ENCODE results near the gene GPR25. TPM values are rescaled to one million over a fixed set of nuclear protein-coding genes. Genes with fewer than 3 reads are reported as not detected.
A peak's percentile ranks its signal among the peaks of the same experiment; 100 is the strongest.

The GPR25 gene
- total RNA-seq, 2 experiments from 2014 or later, result 0.39 to 0.82 TPM

- H3K9me3 Mint-ChIP-seq (ENCODE audit: insufficient read depth), result no peaks in the 10 kb centered on the region
- ATAC-seq (peak; percentile 26), DNase-seq (peak; percentile 38)
- ChIA-PET POLR2A (interaction anchor here (0.6 to 1.9 kb wide), 2 partner anchors 16 to 20 kb away, joined by 3 to 11 read pairs; no protein-coding TSS in a partner anchor), CTCF (interaction anchor here (0.9 to 2.9 kb wide), 5 partner anchors 11 to 216 kb away, joined by 3 to 20 read pairs (median 3); no protein-coding TSS in a partner anchor)
- peaks cover 38% of the 10 kb centered on the region for H3K27me3 Mint-ChIP-seq (ENCODE audit: low read depth)
- no peak overlapping the region for H3K27ac Mint-ChIP-seq
- H3K4me1 Mint-ChIP-seq (ENCODE audit: low read depth), result peaks cover 70% of the 10 kb centered on the region
- H3K36me3 Mint-ChIP-seq (ENCODE audit: low read depth), result peaks cover 2% of the 10 kb centered on the region
- H3K4me3 Mint-ChIP-seq, result no peak overlapping the region
Measured at GRCh38 chr1:200889571-200889970, 16.8 kb downstream of the GPR25 start.

- Mint-ChIP-seq H3K36me3 (ENCODE audit: low read depth) (peaks cover 2% of the 10 kb centered on the region), H3K4me1 (ENCODE audit: low read depth) (peaks cover 70% of the 10 kb centered on the region), H3K9me3 (ENCODE audit: insufficient read depth) (no peaks in the 10 kb centered on the region), H3K27me3 (ENCODE audit: low read depth) (peaks cover 38% of the 10 kb centered on the region), H3K4me3 (no peak overlapping the region), H3K27ac (no peak overlapping the region)
- DNase-seq (no peak), ATAC-seq (no peak)
- CTCF ChIA-PET, result interaction anchor here (0.9 to 2.9 kb wide), 4 partner anchors 12 to 82 kb away, joined by 3 to 20 read pairs (median 6); no protein-coding TSS in a partner anchor
- POLR2A ChIA-PET, result no interaction called here
Measured at GRCh38 chr1:200890027-200890426, 17.2 kb downstream of the GPR25 start.

GRCh38 chr1:200890818-200891773 is 18.3 kb downstream of the GPR25 start:
- H3K4me1 Mint-ChIP-seq (ENCODE audit: low read depth), result peaks cover 62% of the 10 kb centered on the region
- peak; percentile 8 for ATAC-seq
- ChIA-PET CTCF (interaction anchor here (0.5 to 2.2 kb wide), 5 partner anchors 13 to 81 kb away, joined by 3 to 6 read pairs (median 3); no protein-coding TSS in a partner anchor), POLR2A (no interaction called here)
- peaks cover 38% of the 10 kb centered on the region for H3K27me3 Mint-ChIP-seq (ENCODE audit: low read depth)
- no peak overlapping the region for H3K27ac Mint-ChIP-seq
- H3K4me3 Mint-ChIP-seq, result peak overlapping the region; percentile 64
- no peak for DNase-seq
- H3K36me3 Mint-ChIP-seq (ENCODE audit: low read depth), result peaks cover 2% of the 10 kb centered on the region
- H3K9me3 Mint-ChIP-seq (ENCODE audit: insufficient read depth), result no peaks in the 10 kb centered on the region

- peaks cover 56% of the 10 kb centered on the region for H3K4me1 Mint-ChIP-seq (ENCODE audit: low read depth)
- POLR2A ChIA-PET, result no interaction called here
- no peak overlapping the region for H3K27ac Mint-ChIP-seq
- peak overlapping the region; percentile 63 for H3K4me3 Mint-ChIP-seq
- no peaks in the 10 kb centered on the region for H3K9me3 Mint-ChIP-seq (ENCODE audit: insufficient read depth)
- H3K27me3 Mint-ChIP-seq (ENCODE audit: low read depth), result peaks cover 38% of the 10 kb centered on the region
- ATAC-seq (no peak), DNase-seq (no peak)
- peaks cover 2% of the 10 kb centered on the region for H3K36me3 Mint-ChIP-seq (ENCODE audit: low read depth)
- CTCF ChIA-PET, result interaction anchor here (1.6 to 2.2 kb wide), 2 partner anchors 14 to 80 kb away, joined by 3 to 6 read pairs; no protein-coding TSS in a partner anchor
Measured at GRCh38 chr1:200891774-200892157, 19.0 kb downstream of the GPR25 start.

- DNase-seq, result no peak
- POLR2A ChIA-PET, result no interaction called here
Measured at GRCh38 chr1:200892546-200892945, 19.8 kb downstream of the GPR25 start.

GRCh38 chr1:200892958-200893357 is 20.2 kb downstream of the GPR25 start:
- H3K4me1 Mint-ChIP-seq (ENCODE audit: low read depth), result peaks cover 46% of the 10 kb centered on the region
- ATAC-seq (no peak), DNase-seq (no peak)
- no peaks in the 10 kb centered on the region for H3K9me3 Mint-ChIP-seq (ENCODE audit: insufficient read depth)
- peaks cover 43% of the 10 kb centered on the region for H3K27me3 Mint-ChIP-seq (ENCODE audit: low read depth)
- peaks cover 2% of the 10 kb centered on the region for H3K36me3 Mint-ChIP-seq (ENCODE audit: low read depth)
- ChIA-PET POLR2A (no interaction called here), CTCF (interaction anchor here (0.6 kb wide), 1 partner anchor 271 kb away, joined by 3 read pairs; no protein-coding TSS in a partner anchor)
- H3K4me3 Mint-ChIP-seq, result no peak overlapping the region
- H3K27ac Mint-ChIP-seq, result no peak overlapping the region

More at GRCh38 chr1:200892546-200892945, 19.8 kb downstream of the GPR25 start:
- peaks cover 2% of the 10 kb centered on the region for H3K36me3 Mint-ChIP-seq (ENCODE audit: low read depth)
- no peak overlapping the region for H3K27ac Mint-ChIP-seq
- H3K9me3 Mint-ChIP-seq (ENCODE audit: insufficient read depth), result no peaks in the 10 kb centered on the region
- CTCF ChIA-PET, result interaction anchor here (0.6 to 2.2 kb wide), 2 partner anchors 80 to 270 kb away, joined by 3 to 6 read pairs; no protein-coding TSS in a partner anchor
- ATAC-seq, result no peak
- H3K27me3 Mint-ChIP-seq (ENCODE audit: low read depth), result peaks cover 40% of the 10 kb centered on the region
- no peak overlapping the region for H3K4me3 Mint-ChIP-seq
- H3K4me1 Mint-ChIP-seq (ENCODE audit: low read depth), result peaks cover 50% of the 10 kb centered on the region

GRCh38 chr1:200893411-200893901 is 20.7 kb downstream of the GPR25 start:
- POLR2A ChIA-PET, result no interaction called here
- Mint-ChIP-seq H3K9me3 (ENCODE audit: insufficient read depth) (no peaks in the 10 kb centered on the region), H3K36me3 (ENCODE audit: low read depth) (peaks cover 2% of the 10 kb centered on the region), H3K4me1 (ENCODE audit: low read depth) (peaks cover 41% of the 10 kb centered on the region), H3K27ac (no peak overlapping the region), H3K27me3 (ENCODE audit: low read depth) (peaks cover 46% of the 10 kb centered on the region), H3K4me3 (no peak overlapping the region)
- ATAC-seq, result no peak
- DNase-seq, result no peak
- CTCF ChIA-PET, result no interaction called here

GRCh38 chr1:200894712-200895442 is 22.1 kb downstream of the GPR25 start, which contains the start of gene INAVA:
INAVA (plus strand) TSS chr1:200894900; CDS start chr1:200898401, 3,501 bp downstream.
- ChIA-PET CTCF (interaction anchor here (0.7 to 1.1 kb wide), 2 partner anchors 125 to 220 kb away, joined by 3 read pairs; no protein-coding TSS in a partner anchor), POLR2A (no interaction called here)
- no peak within 1 kb of the TSS for H3K27ac Mint-ChIP-seq
- no peak within 1 kb of the TSS for H3K4me3 Mint-ChIP-seq
- DNase-seq (no peak), ATAC-seq (no peak)
- peaks cover 2% of the 10 kb centered on the region for H3K36me3 Mint-ChIP-seq (ENCODE audit: low read depth)
- H3K9me3 Mint-ChIP-seq (ENCODE audit: insufficient read depth), result no peaks in the 10 kb centered on the region
- H3K27me3 Mint-ChIP-seq (ENCODE audit: low read depth), result peaks cover 53% of the 10 kb centered on the region
- H3K4me1 Mint-ChIP-seq (ENCODE audit: low read depth), result peaks cover 27% of the 10 kb centered on the region

- Mint-ChIP-seq H3K27me3 (ENCODE audit: low read depth) (peaks cover 50% of the 10 kb centered on the region), H3K4me1 (ENCODE audit: low read depth) (peaks cover 21% of the 10 kb centered on the region), H3K27ac (no peak overlapping the region), H3K9me3 (ENCODE audit: insufficient read depth) (no peaks in the 10 kb centered on the region), H3K4me3 (no peak overlapping the region), H3K36me3 (ENCODE audit: low read depth) (peaks cover 2% of the 10 kb centered on the region)
- ATAC-seq (no peak), DNase-seq (no peak)
- POLR2A ChIA-PET, result no interaction called here
- CTCF ChIA-PET, result interaction anchor here (0.7 kb wide), 1 partner anchor 125 kb away, joined by 3 read pairs; no protein-coding TSS in a partner anchor
Measured at GRCh38 chr1:200895443-200895789, 22.6 kb downstream of the GPR25 start.

GRCh38 chr1:200895801-200896530 is 23.2 kb downstream of the GPR25 start:
- no peak for DNase-seq
- H3K27ac Mint-ChIP-seq, result no peak overlapping the region
- H3K9me3 Mint-ChIP-seq (ENCODE audit: insufficient read depth), result no peaks in the 10 kb centered on the region
- POLR2A ChIA-PET, result interaction anchor here (0.6 kb wide), 1 partner anchor 131 kb away, joined by 3 read pairs; no protein-coding TSS in a partner anchor
- peaks cover 46% of the 10 kb centered on the region for H3K27me3 Mint-ChIP-seq (ENCODE audit: low read depth)
- ATAC-seq, result no peak
- H3K4me1 Mint-ChIP-seq (ENCODE audit: low read depth), result peaks cover 17% of the 10 kb centered on the region
- CTCF ChIA-PET, result interaction anchor here (0.7 kb wide), 1 partner anchor 124 kb away, joined by 3 read pairs; no protein-coding TSS in a partner anchor
- H3K4me3 Mint-ChIP-seq, result no peak overlapping the region
- no peaks in the 10 kb centered on the region for H3K36me3 Mint-ChIP-seq (ENCODE audit: low read depth)
